Subcutaneous adipose tissue (tissue), 4 donors: ENCODE results near the gene MISP3. TPM values are rescaled to one million over a fixed set of nuclear protein-coding genes. Genes with fewer than 3 reads are reported as not detected.

ENCODE experiments used
- CTCF ChIP-seq: fragments of 450-650 bp; IDR thresholded peaks from one replicate; pipeline ENCODE4 v1.5.1; 2016; ENCODE audit warnings: low read depth, mild to moderate bottlenecking, control low read depth, antibody characterized with exemption, moderate library complexity
- total RNA-seq, 4 donors: library from RNA; depleted of rRNA; stranded (reverse); fragments of >200 nt; gene quantifications; one replicate each; pipeline ENCODE4 v1.1.0, GENCODE V29; 2016

Gene MISP3
- total RNA-seq, 4 donors from 2014 or later = 1.3 to 3.7 (median 3.6) TPM; not detected in 1

GRCh38 chr19:14113762-14114414, 41.3 kb downstream of the MISP3 start:
- TF ChIP-seq CTCF = no peak

GRCh38 chr19:14114439-14114838, 41.9 kb downstream of the MISP3 start:
- TF ChIP-seq CTCF = no peak

GRCh38 chr19:14114854-14115253, 42.3 kb downstream of the MISP3 start:
- no peak for TF ChIP-seq CTCF

- TF ChIP-seq CTCF = no peak
These were observed 43.2 kb downstream of the MISP3 start for GRCh38 chr19:14115756-14116155.

GRCh38 chr19:14116525-14116917, 43.9 kb downstream of the MISP3 start:
- no peak for TF ChIP-seq CTCF

GRCh38 chr19:14116918-14117578, 44.5 kb downstream of the MISP3 start:
- TF ChIP-seq CTCF = no peak

- no peak for TF ChIP-seq CTCF
These were observed 45.1 kb downstream of the MISP3 start, which contains the start of gene PRKACA for GRCh38 chr19:14117668-14118164. PRKACA (minus strand) TSS chr19:14117762; CDS start chr19:14117547, 215 bp downstream.
